HTR-8/SVneo (cell line): ENCODE results near the gene THSD4.
A peak's percentile ranks its signal among the peaks of the same experiment; 100 is the strongest.
"Not testable (repeated sequence)": the region's sequence is repeated elsewhere in the genome, so short reads cannot be mapped to it uniquely, and the experiment has no call there.

Experiments
- DNase-seq: peaks from one replicate; pipeline ENCODE4 v3.0.0; 2011; ENCODE audit warnings: low spot score, mixed read lengths; ENCODE audit not compliant: insufficient read length
- FAIRE-seq: peaks from 2 replicates; lab custom pipeline; 2011; peaks lifted over from hg19 to GRCh38; lab: Jason Lieb, UNC

THSD4 gene

GRCh38 chr15:71650603-71651002 lies 535.3 kb downstream of the THSD4 start:
- FAIRE-seq (no peak), DNase-seq (no peak)

- no peak for FAIRE-seq
- DNase-seq = peak; percentile 43
These were observed 536.5 kb downstream of the THSD4 start for GRCh38 chr15:71651750-71652186.

- FAIRE-seq (no peak), DNase-seq (no peak)
These were observed 538.9 kb downstream of the THSD4 start for GRCh38 chr15:71654042-71654719.

- DNase-seq (no peak), FAIRE-seq (no peak)
These were observed 539.5 kb downstream of the THSD4 start for GRCh38 chr15:71654720-71655174.

GRCh38 chr15:71656425-71656824 lies 541.2 kb downstream of the THSD4 start:
- no peak for FAIRE-seq

GRCh38 chr15:71657141-71657540 lies 541.9 kb downstream of the THSD4 start:
- DNase-seq (no peak), FAIRE-seq (peak; percentile 4)

More at GRCh38 chr15:71656425-71656824, 541.2 kb downstream of the THSD4 start:
- no peak for DNase-seq

GRCh38 chr15:71658036-71658435 lies 542.8 kb downstream of the THSD4 start:
- no peak for DNase-seq
- FAIRE-seq = no peak

- DNase-seq (no peak), FAIRE-seq (no peak)
These were observed 543.8 kb downstream of the THSD4 start for GRCh38 chr15:71658827-71659729.

GRCh38 chr15:71659730-71660067 lies 544.4 kb downstream of the THSD4 start:
- no peak for FAIRE-seq
- no peak for DNase-seq

- DNase-seq (no peak), FAIRE-seq (no peak)
These were observed 545.2 kb downstream of the THSD4 start for GRCh38 chr15:71660501-71660900.

- DNase-seq = no peak
- no peak for FAIRE-seq
These were observed 547.0 kb downstream of the THSD4 start for GRCh38 chr15:71662306-71662705.

GRCh38 chr15:71664622-71665021 lies 549.4 kb downstream of the THSD4 start:
- FAIRE-seq (peak; percentile 13), DNase-seq (no peak)

- FAIRE-seq (no peak), DNase-seq (no peak)
These were observed 551.7 kb downstream of the THSD4 start for GRCh38 chr15:71666763-71667620.

- DNase-seq (no peak), FAIRE-seq (no peak)
These were observed 554.4 kb downstream of the THSD4 start for GRCh38 chr15:71669688-71670087.

- not testable (repeated sequence) for FAIRE-seq, DNase-seq
These were observed 555.0 kb downstream of the THSD4 start for GRCh38 chr15:71670222-71670621.

GRCh38 chr15:71674354-71674753 lies 559.1 kb downstream of the THSD4 start:
- no peak for FAIRE-seq
- DNase-seq = no peak

GRCh38 chr15:71677352-71677751 lies 562.1 kb downstream of the THSD4 start:
- FAIRE-seq (no peak), DNase-seq (no peak)

GRCh38 chr15:71677766-71678165 lies 562.5 kb downstream of the THSD4 start:
- FAIRE-seq = no peak

GRCh38 chr15:71678191-71678590 lies 562.9 kb downstream of the THSD4 start:
- DNase-seq = no peak
- no peak for FAIRE-seq

More at GRCh38 chr15:71677766-71678165, 562.5 kb downstream of the THSD4 start:
- DNase-seq = no peak

GRCh38 chr15:71678605-71679004 lies 563.3 kb downstream of the THSD4 start:
- no peak for FAIRE-seq

More at GRCh38 chr15:71678605-71679004, 563.3 kb downstream of the THSD4 start:
- no peak for DNase-seq
